ENCODE measurements around the gene RNF157. TPM values are rescaled to one million over a fixed set of nuclear protein-coding genes. Genes with fewer than 3 reads are reported as not detected.
"Not testable (repeated sequence)": the region's sequence is repeated elsewhere in the genome, so short reads cannot be mapped to it uniquely, and the experiment has no call there.

The RNF157 gene
- total and polyA plus RNA-seq, 10 of the 15 experiments (the other 5 are each of a cell fraction or from before 2014, with no cell fraction given): 1.4 to 15.9 (median 9.6) TPM

GRCh38 chr17:76246080-76247066, 6.1 kb upstream of the RNF157 start (continued):
- TF ChIP-seq CBX3 (IDR thresholded peaks at IDR 0.05; ENCODE audit: borderline replicate concordance, low read depth): no peak
- TF ChIP-seq, protein P1, sequence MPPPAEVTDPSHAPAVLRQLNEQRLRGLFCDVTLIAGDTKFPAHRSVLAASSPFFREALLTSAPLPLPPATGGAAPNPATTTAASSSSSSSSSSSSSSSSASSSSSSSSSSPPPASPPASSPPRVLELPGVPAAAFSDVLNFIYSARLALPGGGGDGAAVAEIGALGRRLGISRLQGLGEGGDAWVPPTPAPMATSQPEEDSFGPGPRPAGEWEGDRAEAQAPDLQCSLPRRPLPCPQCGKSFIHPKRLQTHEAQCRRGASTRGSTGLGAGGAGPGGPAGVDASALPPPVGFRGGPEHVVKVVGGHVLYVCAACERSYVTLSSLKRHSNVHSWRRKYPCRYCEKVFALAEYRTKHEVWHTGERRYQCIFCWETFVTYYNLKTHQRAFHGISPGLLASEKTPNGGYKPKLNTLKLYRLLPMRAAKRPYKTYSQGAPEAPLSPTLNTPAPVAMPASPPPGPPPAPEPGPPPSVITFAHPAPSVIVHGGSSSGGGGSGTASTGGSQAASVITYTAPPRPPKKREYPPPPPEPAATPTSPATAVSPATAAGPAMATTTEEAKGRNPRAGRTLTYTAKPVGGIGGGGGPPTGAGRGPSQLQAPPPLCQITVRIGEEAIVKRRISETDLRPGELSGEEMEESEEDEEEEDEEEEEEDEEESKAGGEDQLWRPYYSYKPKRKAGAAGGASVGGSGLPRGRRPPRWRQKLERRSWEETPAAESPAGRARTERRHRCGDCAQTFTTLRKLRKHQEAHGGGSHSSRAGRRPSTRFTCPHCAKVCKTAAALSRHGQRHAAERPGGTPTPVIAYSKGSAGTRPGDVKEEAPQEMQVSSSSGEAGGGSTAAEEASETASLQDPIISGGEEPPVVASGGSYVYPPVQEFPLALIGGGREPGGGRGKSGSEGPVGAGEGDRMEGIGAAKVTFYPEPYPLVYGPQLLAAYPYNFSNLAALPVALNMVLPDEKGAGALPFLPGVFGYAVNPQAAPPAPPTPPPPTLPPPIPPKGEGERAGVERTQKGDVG (CRISPR knock-in tag; IDR thresholded peaks at IDR 0.05): no peak
- TF ChIP-seq, protein P2, sequence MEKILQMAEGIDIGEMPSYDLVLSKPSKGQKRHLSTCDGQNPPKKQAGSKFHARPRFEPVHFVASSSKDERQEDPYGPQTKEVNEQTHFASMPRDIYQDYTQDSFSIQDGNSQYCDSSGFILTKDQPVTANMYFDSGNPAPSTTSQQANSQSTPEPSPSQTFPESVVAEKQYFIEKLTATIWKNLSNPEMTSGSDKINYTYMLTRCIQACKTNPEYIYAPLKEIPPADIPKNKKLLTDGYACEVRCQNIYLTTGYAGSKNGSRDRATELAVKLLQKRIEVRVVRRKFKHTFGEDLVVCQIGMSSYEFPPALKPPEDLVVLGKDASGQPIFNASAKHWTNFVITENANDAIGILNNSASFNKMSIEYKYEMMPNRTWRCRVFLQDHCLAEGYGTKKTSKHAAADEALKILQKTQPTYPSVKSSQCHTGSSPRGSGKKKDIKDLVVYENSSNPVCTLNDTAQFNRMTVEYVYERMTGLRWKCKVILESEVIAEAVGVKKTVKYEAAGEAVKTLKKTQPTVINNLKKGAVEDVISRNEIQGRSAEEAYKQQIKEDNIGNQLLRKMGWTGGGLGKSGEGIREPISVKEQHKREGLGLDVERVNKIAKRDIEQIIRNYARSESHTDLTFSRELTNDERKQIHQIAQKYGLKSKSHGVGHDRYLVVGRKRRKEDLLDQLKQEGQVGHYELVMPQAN (conservative IDR thresholded peaks at IDR 0.05): peak; percentile 32; the same call in 1 of the 2 replicates
- peak; percentile 46; the same call in 1 of the 2 replicates for TF ChIP-seq YY1 (IDR thresholded peaks at IDR 0.05; ENCODE audit: low read depth, low read length)
- no peak for TF ChIP-seq E2F8 (IDR thresholded peaks at IDR 0.05; ENCODE audit: low read depth, partially characterized antibody)
- no peak for TF ChIP-seq KDM1A (IDR thresholded peaks at IDR 0.05; ENCODE audit: borderline replicate concordance)
- no peak for TF ChIP-seq MYB (IDR thresholded peaks at IDR 0.05; ENCODE audit: borderline replicate concordance, low read depth, low read length)

DNA sequence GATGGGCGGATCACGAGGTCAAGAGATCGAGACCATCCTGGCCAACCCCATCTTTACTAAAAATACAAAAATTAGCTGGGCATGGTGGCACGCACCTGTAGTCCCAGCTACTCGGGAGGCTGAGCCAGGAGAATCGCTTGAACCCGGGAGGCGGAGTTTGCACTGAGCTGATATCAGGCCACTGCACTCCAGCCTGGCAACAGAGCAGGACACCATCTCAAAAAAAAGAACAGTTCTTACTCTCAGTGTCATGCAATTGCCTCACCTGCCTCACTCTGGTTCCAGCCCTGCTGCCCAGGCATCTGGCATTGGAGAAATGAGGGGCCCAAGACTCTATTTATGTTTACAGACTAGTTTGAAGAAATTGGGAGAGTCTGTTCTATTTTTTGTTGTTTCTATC, 4.4 kb upstream of the RNF157 start:
- ChIA-PET CTCF (interaction anchor here (2.3 to 8.0 kb wide), 4 partner anchors 17 to 63 kb away, joined by 6 to 82 read pairs (median 26); partner anchors contain the start of gene UBALD2), RAD21 (ENCODE audit: unreplicated experiment) (interaction anchor here (3.6 to 6.2 kb wide), 3 partner anchors 17 to 34 kb away, joined by 16 to 124 read pairs (median 89); partner anchors contain the start of gene UBALD2), POLR2A (interaction anchor here (0.7 to 16.9 kb wide), 2 partner anchors 21 to 32 kb away, joined by 3 to 341 read pairs; partner anchors contain the start of gene UBALD2), SMC1A (ENCODE audit: uncharacterized antibody, unreplicated experiment) (interaction anchor here (1.0 to 13.9 kb wide), 6 partner anchors 9 to 64 kb away, joined by 3 to 226 read pairs (median 14); partner anchors contain the start of gene UBALD2)
- H3K27me3 ChIP-seq (replicated peaks in 1 of 2; ENCODE audit: control insufficient read depth in 2 of 2, insufficient read depth in 2 of 2, low read length in 1 of 2); H3K27ac ChIP-seq (ENCODE audit: control insufficient read depth, insufficient read depth); H4K20me1 ChIP-seq (ENCODE audit: control insufficient read depth, insufficient read depth); H3K4me3 ChIP-seq; ATAC-seq; H2AFZ ChIP-seq (ENCODE audit: control insufficient read depth, low read depth, low read length); BruUV-seq (replicated peaks); DNase-seq (ENCODE audit: low read depth, low spot score); H3K9me3 ChIP-seq (replicated peaks; ENCODE audit: control insufficient read depth, insufficient read depth, low read length); H3K36me3 ChIP-seq (ENCODE audit: control insufficient read depth in 2 of 2, insufficient read depth in 2 of 2, low read length in 1 of 2); FAIRE-seq; H3K4me2 ChIP-seq (ENCODE audit: control insufficient read depth, insufficient read depth); H3K9ac ChIP-seq (ENCODE audit: control insufficient read depth, insufficient read depth, low read length); H3K79me2 ChIP-seq (ENCODE audit: control insufficient read depth, insufficient read depth, low read length); in situ Hi-C loops (cut with MboI): not testable (repeated sequence)
- peaks cover 39% of the 10 kb centered on the region for H3K4me1 ChIP-seq (ENCODE audit: control insufficient read depth, insufficient read depth, low read length)
- intact Hi-C loops (cut with micrococcal nuclease; ENCODE audit: unreplicated experiment): loop anchor here (5.0 kb wide), 1 partner anchor 57 kb away; no protein-coding TSS in a partner anchor
- over 99% methylated on average over 8 of the region's 8 CpGs for WGBS (ENCODE audit: insufficient coverage, insufficient replicate concordance, low lambda C conversion rate, missing lambda C conversion rate)

Data from GM12878 (cell line).